Fibroblast of lung (primary cell): Measurements from ENCODE around the gene MYDGF. TPM values are rescaled to one million over a fixed set of nuclear protein-coding genes. Genes with fewer than 3 reads are reported as not detected.

Experiments used
- DNase-seq, 2 donors: peaks; one replicate each; pipeline versions ENCODE4 v3.0.0 to v3.0.0-alpha.2; 2010; ENCODE audit warnings: low read depth in 2 of 2
- H2AFZ ChIP-seq: 2 replicates; pipeline ENCODE4 v1.5.1; 2012; ENCODE audit warnings: low read length, control low read depth, inconsistent platforms
- H3K27ac ChIP-seq: 2 replicates; pipeline ENCODE4 v1.5.1; 2011; ENCODE audit warnings: low read length, control low read depth; ENCODE audit not compliant: insufficient read depth
- H3K27me3 ChIP-seq: 2 replicates; pipeline ENCODE4 v1.5.1; 2011; ENCODE audit warnings: mild to moderate bottlenecking, low read length; ENCODE audit not compliant: control insufficient read depth, insufficient read depth
- H3K36me3 ChIP-seq: 2 replicates; pipeline ENCODE4 v1.5.1; 2011; ENCODE audit warnings: low read length; ENCODE audit not compliant: control insufficient read depth, insufficient read depth
- H3K4me1 ChIP-seq: 2 replicates; pipeline ENCODE4 v1.5.1; 2011; ENCODE audit warnings: low read length; ENCODE audit not compliant: control insufficient read depth, insufficient read depth; ENCODE audit errors: extremely low read depth
- H3K4me2 ChIP-seq: 2 replicates; pipeline ENCODE4 v1.5.1; 2011; ENCODE audit warnings: low read length, control low read depth; ENCODE audit not compliant: insufficient read depth; ENCODE audit errors: extremely low read depth
- H3K4me3 ChIP-seq, 4 experiments: fragments of 200-600 bp in 1 of 4; sonication (generic) in 1 of 4; replicated peaks in 1 of 4; 2 replicates each; pipeline ENCODE4 v1.5.1; 2011 to 2016; ENCODE audit warnings: low read length in 4 of 4, low read depth in 3 of 4, mild to moderate bottlenecking in 3 of 4, control low read depth in 2 of 4, inconsistent platforms in 1 of 4, mixed read lengths in 1 of 4; ENCODE audit not compliant: insufficient read depth in 1 of 4; ENCODE audit errors: control extremely low read depth in 1 of 4
- H3K79me2 ChIP-seq: 2 replicates; pipeline ENCODE4 v1.5.1; 2012; ENCODE audit warnings: mild to moderate bottlenecking, low read length, inconsistent platforms; ENCODE audit not compliant: control insufficient read depth, insufficient read depth
- H3K9ac ChIP-seq: 2 replicates; pipeline ENCODE4 v1.5.1; 2011; ENCODE audit warnings: mild to moderate bottlenecking, low read length, control low read depth; ENCODE audit not compliant: insufficient read depth
- H3K9me3 ChIP-seq: 2 replicates; pipeline ENCODE4 v1.5.1; 2012; ENCODE audit warnings: low read depth, low read length; ENCODE audit not compliant: control insufficient read depth, insufficient read depth
- H4K20me1 ChIP-seq: 2 replicates; pipeline ENCODE4 v1.5.1; 2011; ENCODE audit warnings: low read length; ENCODE audit not compliant: control insufficient read depth, insufficient read depth; ENCODE audit errors: extremely low read depth
- EZH2 ChIP-seq: IDR thresholded peaks from 2 replicates; pipeline ENCODE4 v1.5.1; 2012; ENCODE audit warnings: low read length, control low read depth, mild to moderate bottlenecking; ENCODE audit errors: missing control alignments
- polyA plus RNA-seq, 2 donors: library from polyadenylated mRNA; depleted of rRNA in 1 of 2; stranded (reverse) in 1 of 2; unstranded in 1 of 2; fragments of >200 nt; gene quantifications; 2 replicates each; pipeline ENCODE4 v1.2.1, GENCODE V29; 2011 to 2012; ENCODE audit warnings: missing spikeins in 1 of 2
- total RNA-seq: library from RNA; depleted of rRNA; stranded (reverse); fragments of >200 nt; gene quantifications from 2 replicates; pipeline ENCODE4 v1.2.1, GENCODE V29; 2014
- TF ChIP-seq, protein P1 (sequence below), 2 donors: IDR thresholded peaks in 1 of 2; conservative IDR thresholded peaks in 1 of 2; 1 replicate in 1 of 2; 2 replicates in 1 of 2; pipeline ENCODE4 v1.5.1; 2011 to 2012; ENCODE audit warnings: low read length in 2 of 2, control low read depth in 1 of 2, inconsistent platforms in 1 of 2, low read depth in 1 of 2, mild to moderate bottlenecking in 1 of 2

The MYDGF gene
- total and polyA plus RNA-seq, 2 donors (not counting 1 experiment from before 2014, with no cell fraction given): 167 to 181 TPM

- DNase-seq: no peak
- peaks cover 11% of the 10 kb centered on the region for H3K36me3 ChIP-seq
These were observed 5.2 kb upstream of the MYDGF start for GRCh38 chr19:4675346-4675745.

GRCh38 chr19:4673726-4674125, 3.6 kb upstream of the MYDGF start:
- H3K9me3 ChIP-seq: no peaks in the 10 kb centered on the region
- TF ChIP-seq, protein P1, sequence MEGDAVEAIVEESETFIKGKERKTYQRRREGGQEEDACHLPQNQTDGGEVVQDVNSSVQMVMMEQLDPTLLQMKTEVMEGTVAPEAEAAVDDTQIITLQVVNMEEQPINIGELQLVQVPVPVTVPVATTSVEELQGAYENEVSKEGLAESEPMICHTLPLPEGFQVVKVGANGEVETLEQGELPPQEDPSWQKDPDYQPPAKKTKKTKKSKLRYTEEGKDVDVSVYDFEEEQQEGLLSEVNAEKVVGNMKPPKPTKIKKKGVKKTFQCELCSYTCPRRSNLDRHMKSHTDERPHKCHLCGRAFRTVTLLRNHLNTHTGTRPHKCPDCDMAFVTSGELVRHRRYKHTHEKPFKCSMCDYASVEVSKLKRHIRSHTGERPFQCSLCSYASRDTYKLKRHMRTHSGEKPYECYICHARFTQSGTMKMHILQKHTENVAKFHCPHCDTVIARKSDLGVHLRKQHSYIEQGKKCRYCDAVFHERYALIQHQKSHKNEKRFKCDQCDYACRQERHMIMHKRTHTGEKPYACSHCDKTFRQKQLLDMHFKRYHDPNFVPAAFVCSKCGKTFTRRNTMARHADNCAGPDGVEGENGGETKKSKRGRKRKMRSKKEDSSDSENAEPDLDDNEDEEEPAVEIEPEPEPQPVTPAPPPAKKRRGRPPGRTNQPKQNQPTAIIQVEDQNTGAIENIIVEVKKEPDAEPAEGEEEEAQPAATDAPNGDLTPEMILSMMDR (conservative IDR thresholded peaks at IDR 0.05 in 1 of 2, IDR thresholded peaks at IDR 0.05 in 1 of 2; ENCODE audit: low read depth in 1 of 2, low read length in 2 of 2): no peak
- TF ChIP-seq EZH2: no peak
- no peak overlapping the region for H3K27ac ChIP-seq
- H3K79me2 ChIP-seq: peaks cover 11% of the 10 kb centered on the region
- DNase-seq: no peak
- no peak overlapping the region for H3K4me2 ChIP-seq
- H3K4me3 ChIP-seq: no peak overlapping the region
- H2AFZ ChIP-seq: no peak overlapping the region
- no peak overlapping the region for H3K9ac ChIP-seq
- H3K4me1 ChIP-seq: peaks cover 4% of the 10 kb centered on the region
- H4K20me1 ChIP-seq: no peaks in the 10 kb centered on the region
- peaks cover 10% of the 10 kb centered on the region for H3K36me3 ChIP-seq
- H3K27me3 ChIP-seq: no peaks in the 10 kb centered on the region

More at GRCh38 chr19:4675346-4675745, 5.2 kb upstream of the MYDGF start:
- H3K4me1 ChIP-seq: peaks cover 2% of the 10 kb centered on the region
- TF ChIP-seq, protein P1 (conservative IDR thresholded peaks at IDR 0.05 in 1 of 2, IDR thresholded peaks at IDR 0.05 in 1 of 2; ENCODE audit: low read depth in 1 of 2, low read length in 2 of 2): no peak
- TF ChIP-seq EZH2: no peak
- H3K27me3 ChIP-seq: no peaks in the 10 kb centered on the region
- H3K27ac ChIP-seq: no peak overlapping the region
- no peak overlapping the region for H3K4me2 ChIP-seq
- no peaks in the 10 kb centered on the region for H3K79me2 ChIP-seq
- H4K20me1 ChIP-seq: no peaks in the 10 kb centered on the region
- no peak overlapping the region for H2AFZ ChIP-seq
- no peaks in the 10 kb centered on the region for H3K9me3 ChIP-seq
- H3K9ac ChIP-seq: no peak overlapping the region
- no peak overlapping the region for H3K4me3 ChIP-seq

GRCh38 chr19:4673216-4673615, 3.1 kb upstream of the MYDGF start:
- H3K9ac ChIP-seq: no peak overlapping the region
- no peak overlapping the region for H2AFZ ChIP-seq
- H3K79me2 ChIP-seq: peaks cover 16% of the 10 kb centered on the region
- H3K27me3 ChIP-seq: no peaks in the 10 kb centered on the region
- H3K4me1 ChIP-seq: peaks cover 6% of the 10 kb centered on the region
- no peak overlapping the region for H3K27ac ChIP-seq
- no peak for DNase-seq
- H3K4me2 ChIP-seq: no peak overlapping the region
- TF ChIP-seq, protein P1 (conservative IDR thresholded peaks at IDR 0.05 in 1 of 2, IDR thresholded peaks at IDR 0.05 in 1 of 2; ENCODE audit: low read depth in 1 of 2, low read length in 2 of 2): no peak
- TF ChIP-seq EZH2: no peak
- H3K36me3 ChIP-seq: peaks cover 11% of the 10 kb centered on the region
- H3K4me3 ChIP-seq: no peak overlapping the region
- H4K20me1 ChIP-seq: no peaks in the 10 kb centered on the region
- H3K9me3 ChIP-seq: no peaks in the 10 kb centered on the region
